Transverse colon (tissue), 4 donors: ENCODE results near the gene LRP5. TPM values are rescaled to one million over a fixed set of nuclear protein-coding genes. Genes with fewer than 3 reads are reported as not detected.

Source experiments
- DNase-seq: peaks from one replicate; pipeline ENCODE4 v3.0.0-alpha.2; 2019
- H3K27ac ChIP-seq, 4 donors: fragments of 200-600 bp; sonication (generic); 2 replicates each; pipeline ENCODE4 v1.5.1; 2016 to 2018; ENCODE audit warnings: inconsistent platforms in 4 of 4
- H3K27me3 ChIP-seq: fragments of 200-600 bp; sonication (generic); 2 replicates; pipeline ENCODE4 v1.5.1; 2017; ENCODE audit warnings: inconsistent platforms
- H3K36me3 ChIP-seq, 4 donors: fragments of 200-600 bp; sonication (generic); 2 replicates each; pipeline ENCODE4 v1.5.1; 2017 to 2019; ENCODE audit warnings: inconsistent platforms in 4 of 4
- H3K4me1 ChIP-seq, 4 donors: fragments of 200-600 bp; sonication (generic); 2 replicates each; pipeline ENCODE4 v1.5.1; 2017 to 2020; ENCODE audit warnings: inconsistent platforms in 4 of 4
- H3K4me3 ChIP-seq, 4 donors: fragments of 200-600 bp; sonication (generic); 1 replicate in 1 of 4; 2 replicates in 3 of 4; pipeline versions ENCODE4 v1.5.1 to v1.6.1; 2017 to 2019; ENCODE audit warnings: inconsistent platforms in 4 of 4
- H3K9me3 ChIP-seq, 2 donors: fragments of 200-600 bp; sonication (generic); 2 replicates each; pipeline ENCODE4 v1.5.1; 2017 to 2019; ENCODE audit warnings: inconsistent platforms in 2 of 2
- CTCF ChIP-seq, 5 experiments: fragments of 200-600 bp in 3 of 5; fragments of 450-650 bp in 2 of 5; sonication (generic) in 3 of 5; IDR thresholded peaks; 1 replicate in 2 of 5; 2 replicates in 3 of 5; pipeline ENCODE4 v1.5.1; 2016 to 2017; ENCODE audit warnings: antibody characterized with exemption in 5 of 5, inconsistent platforms in 3 of 5, mild to moderate bottlenecking in 2 of 5, moderate library complexity in 1 of 5
- EP300 ChIP-seq: sonication (generic); formaldehyde crosslinking; IDR thresholded peaks from one replicate; pipeline ENCODE4 v1.6.1; 2017; ENCODE audit warnings: antibody characterized with exemption, low read depth
- POLR2A ChIP-seq: fragments of 450-650 bp; IDR thresholded peaks from one replicate; pipeline ENCODE4 v1.6.1; 2016; ENCODE audit warnings: antibody characterized with exemption, mild to moderate bottlenecking, moderate library complexity
- POLR2AphosphoS5 ChIP-seq, 3 donors: sonication (generic); formaldehyde crosslinking; IDR thresholded peaks; one replicate each; pipeline ENCODE4 v1.6.1; 2016; ENCODE audit warnings: antibody characterized with exemption in 3 of 3
- WGBS, 2 donors: methylation state at CpG; one replicate each; pipeline ENCODE4 v1.1.5; 2018; ENCODE audit warnings: low coverage in 1 of 2; 5-methylcytosine and 5-hydroxymethylcytosine counted together
- in situ Hi-C, 4 donors: fragments of 200-750 bp; cut with MboI; loops; one replicate each; pipeline versions ENCODE4 v1.15.0 to v1.15.1; 2017; ENCODE audit warnings: low sequenced_read_pairs in 3 of 4, low pct_ligation_motif_present in 1 of 4, low pct_unique_long_range_greater_than_20kb in 1 of 4
- intact Hi-C: fragments of 100-400 bp; cut with DNase I; formaldehyde crosslinking; loops from one replicate; pipeline ENCODE4 v1.15.1; 2023; ENCODE audit warnings: low total_unique reads
- small RNA-seq, 4 donors: library from RNA; depleted of rRNA; stranded (forward); fragments of <200 nt; gene quantifications; one replicate each; pipeline ENCODE3, GENCODE V24; 2016
- total RNA-seq, 4 donors: library from RNA; depleted of rRNA; stranded (reverse); fragments of >200 nt; gene quantifications; one replicate each; pipeline ENCODE4 v1.1.0, GENCODE V29; 2016

Gene LRP5
- total RNA-seq, 4 donors from 2014 or later, result 72.6 to 138 (median 82.3) TPM

- in situ Hi-C loops, result no loop called here
- intact Hi-C loops, result no loop called here
- 85 to 86% methylated on average over 3 of the region's 3 CpGs for WGBS, 2 donors
These were observed 183.5 kb downstream of the LRP5 start for GRCh38 chr11:68495872-68496271.

GRCh38 chr11:68497761-68498160 is 185.4 kb downstream of the LRP5 start:
- Histone ChIP-seq H3K36me3 (no peaks in the 10 kb centered on the region), H3K4me1 (peaks cover 37 to 55% (median 40%) of the 10 kb centered on the region in 4 donors), H3K27me3 (no peaks in the 10 kb centered on the region), H3K9me3 (no peaks in the 10 kb centered on the region), H3K4me3 (no peak overlapping the region), H3K27ac (no peak overlapping the region)
- TF ChIP-seq EP300 (no peak), POLR2AphosphoS5 (IDR thresholded peaks at IDR 0.05) (no peak), CTCF (IDR thresholded peaks at IDR 0.05) (no peak), POLR2A (no peak)
- no peak for DNase-seq
- WGBS, 2 donors, result 58 to 67% methylated on average over 2 of the region's 2 CpGs
- in situ Hi-C loops, result no loop called here
- intact Hi-C loops, result no loop called here

More at GRCh38 chr11:68495872-68496271, 183.5 kb downstream of the LRP5 start:
- Histone ChIP-seq H3K36me3 (no peaks in the 10 kb centered on the region), H3K4me3 (no peak overlapping the region), H3K9me3 (no peaks in the 10 kb centered on the region), H3K4me1 (peaks cover 32 to 47% (median 40%) of the 10 kb centered on the region in 4 donors), H3K27ac (no peak overlapping the region), H3K27me3 (no peaks in the 10 kb centered on the region)
- no peak for TF ChIP-seq POLR2A
- TF ChIP-seq EP300, result no peak
- TF ChIP-seq CTCF (IDR thresholded peaks at IDR 0.05), result no peak
- TF ChIP-seq POLR2AphosphoS5 (IDR thresholded peaks at IDR 0.05), result no peak
- no peak for DNase-seq

- 21 to 28% methylated on average over 2 of the region's 2 CpGs for WGBS, 2 donors
- Histone ChIP-seq H3K36me3 (no peaks in the 10 kb centered on the region), H3K4me3 (no peak overlapping the region), H3K4me1 (peaks cover 43 to 61% (median 46%) of the 10 kb centered on the region in 4 donors), H3K27me3 (no peaks in the 10 kb centered on the region), H3K27ac (no peak overlapping the region), H3K9me3 (no peaks in the 10 kb centered on the region)
- intact Hi-C loops, result no loop called here
- TF ChIP-seq POLR2AphosphoS5 (IDR thresholded peaks at IDR 0.05) (no peak), POLR2A (no peak), EP300 (no peak), CTCF (IDR thresholded peaks at IDR 0.05) (no peak)
- in situ Hi-C loops, result no loop called here
- peak; percentile 23 for DNase-seq
These were observed 185.9 kb downstream of the LRP5 start for GRCh38 chr11:68498321-68498720.

Small RNA genes lying within 50 kb of the gene (small RNA-seq; reads per million reads assigned to genes)
- gene NDUFA3P2, result 0 reads per million in 4 donors

Other genes starting within 250 kb of the LRP5 start
- 100 to 1,000 TPM in 3 of 4 donors, 10 to 100 TPM in 1; 41.6 to 253 (median 121) TPM for gene CHKA, start 191.2 kb upstream of the LRP5 start, total RNA-seq
- gene KMT5B, start 99.3 kb upstream of the LRP5 start, total RNA-seq, result 10 to 100 TPM; 33.4 to 71.4 (median 63.8) TPM
- gene C11orf24, start 40.6 kb upstream of the LRP5 start, total RNA-seq, result 100 to 1,000 TPM in 1 of 4 donors, 10 to 100 TPM in 3; 31.4 to 130 (median 56.6) TPM
- gene PPP6R3, start 148.2 kb downstream of the LRP5 start, total RNA-seq, result 100 to 1,000 TPM in 3 of 4 donors, 10 to 100 TPM in 1; 89.8 to 158 (median 117) TPM